Liver (tissue), 9 donors: ENCODE data around the gene PROZ. TPM values are rescaled to one million over a fixed set of nuclear protein-coding genes. Genes with fewer than 3 reads are reported as not detected.

Source experiments
- DNase-seq: peaks from one replicate; pipeline ENCODE4 v3.0.0-alpha.2; 2017; ENCODE audit warnings: low spot score
- H3K27ac ChIP-seq, 2 donors: one replicate each; pipeline ENCODE4 v1.7.0; 2013; ENCODE audit warnings: inconsistent platforms in 2 of 2, low read length in 2 of 2, control low read depth in 1 of 2, low read depth in 1 of 2, mild to moderate bottlenecking in 1 of 2
- H3K27me3 ChIP-seq, 4 donors: one replicate each; pipeline versions ENCODE4 v1.6.1 to v1.7.0; 2013; ENCODE audit warnings: low read length in 3 of 4, inconsistent platforms in 1 of 4, mild to moderate bottlenecking in 1 of 4, moderate library complexity in 1 of 4; ENCODE audit not compliant: control insufficient read depth in 4 of 4, insufficient read depth in 4 of 4
- H3K36me3 ChIP-seq, 4 donors: one replicate each; pipeline versions ENCODE4 v1.6.1 to v1.7.0; 2013; ENCODE audit warnings: low read length in 3 of 4, mild to moderate bottlenecking in 3 of 4, low read depth in 1 of 4, moderate library complexity in 1 of 4; ENCODE audit not compliant: control insufficient read depth in 4 of 4, insufficient read depth in 3 of 4
- H3K4me1 ChIP-seq, 4 donors: one replicate each; pipeline versions ENCODE4 v1.6.1 to v1.7.0; 2013; ENCODE audit warnings: low read length in 3 of 4, mild to moderate bottlenecking in 3 of 4, moderate library complexity in 1 of 4; ENCODE audit not compliant: control insufficient read depth in 4 of 4, insufficient read depth in 4 of 4
- H3K4me3 ChIP-seq, 3 donors: one replicate each; pipeline versions ENCODE4 v1.6.1 to v1.7.0; 2013; ENCODE audit warnings: low read length in 3 of 3, control low read depth in 1 of 3, low read depth in 1 of 3, mild to moderate bottlenecking in 1 of 3
- H3K9ac ChIP-seq, 2 donors: one replicate each; pipeline ENCODE4 v1.7.0; 2013; ENCODE audit warnings: low read length in 2 of 2, mild to moderate bottlenecking in 2 of 2, moderate library complexity in 2 of 2, control low read depth in 1 of 2, low read depth in 1 of 2
- H3K9me3 ChIP-seq, 4 donors: one replicate each; pipeline versions ENCODE4 v1.6.1 to v1.7.0; 2013; ENCODE audit warnings: low read length in 3 of 4; ENCODE audit not compliant: control insufficient read depth in 4 of 4
- ATF3 ChIP-seq: IDR thresholded peaks from 2 replicates; pipeline ENCODE4 v1.6.1; 2016; ENCODE audit warnings: antibody characterized with exemption
- EGR1 ChIP-seq, 2 donors: IDR thresholded peaks; 2 replicates each; pipeline ENCODE4 v1.6.1; 2016 to 2018; ENCODE audit warnings: antibody characterized with exemption in 2 of 2, low read depth in 2 of 2
- FOXA1 ChIP-seq: IDR thresholded peaks from 2 replicates; pipeline ENCODE4 v1.6.1; 2016; ENCODE audit warnings: antibody characterized with exemption
- FOXA2 ChIP-seq: IDR thresholded peaks from 2 replicates; pipeline ENCODE4 v1.6.1; 2016; ENCODE audit warnings: antibody characterized with exemption
- GABPA ChIP-seq, 2 donors: IDR thresholded peaks in 1 of 2; conservative IDR thresholded peaks in 1 of 2; 2 replicates each; pipeline ENCODE4 v1.6.1; 2016; ENCODE audit warnings: antibody characterized with exemption in 2 of 2, mild to moderate bottlenecking in 1 of 2, moderate library complexity in 1 of 2
- HNF4A ChIP-seq, 2 donors: conservative IDR thresholded peaks; 2 replicates each; pipeline ENCODE4 v1.6.1; 2016; ENCODE audit warnings: antibody characterized with exemption in 2 of 2, mild to moderate bottlenecking in 2 of 2
- HNF4G ChIP-seq: IDR thresholded peaks from 2 replicates; pipeline ENCODE4 v1.6.1; 2016; ENCODE audit warnings: antibody characterized with exemption
- RAD21 ChIP-seq, 2 donors: IDR thresholded peaks; 2 replicates each; pipeline ENCODE4 v1.6.1; 2016; ENCODE audit warnings: antibody characterized with exemption in 2 of 2, mild to moderate bottlenecking in 2 of 2
- RXRA ChIP-seq, 2 donors: IDR thresholded peaks; 2 replicates each; pipeline ENCODE4 v1.6.1; 2017 to 2018; ENCODE audit warnings: antibody characterized with exemption in 2 of 2, mild to moderate bottlenecking in 1 of 2
- SP1 ChIP-seq: IDR thresholded peaks from 2 replicates; pipeline ENCODE4 v1.6.1; 2018; ENCODE audit warnings: antibody characterized with exemption, mild to moderate bottlenecking
- TAF1 ChIP-seq: conservative IDR thresholded peaks from 2 replicates; pipeline ENCODE4 v1.6.1; 2016; ENCODE audit warnings: antibody characterized with exemption, mild to moderate bottlenecking
- YY1 ChIP-seq: IDR thresholded peaks from 2 replicates; pipeline ENCODE4 v1.6.1; 2016; ENCODE audit warnings: antibody characterized with exemption, mild to moderate bottlenecking
- WGBS: extraction: QIAGEN DNeasy Blood & Tissue Kit; methylation state at CpG from one replicate; pipeline ENCODE4 v1.1.7; 2013; 5-methylcytosine and 5-hydroxymethylcytosine counted together
- polyA plus RNA-seq, 2 donors: library from polyadenylated mRNA; stranded (reverse) in 1 of 2; unstranded in 1 of 2; fragments of 200-250 nt in 1 of 2; fragments of >200 nt in 1 of 2; fragmentation: Nextera tagmentation in 1 of 2; extraction: Ambion mirVana in 1 of 2; gene quantifications; one replicate each; pipeline versions ENCODE4 v1.2.1 to v1.2.3, GENCODE V29; 2013 to 2015
- total RNA-seq, 2 donors: library from RNA; depleted of rRNA; stranded (reverse); fragments of >200 nt; gene quantifications; one replicate each; pipeline ENCODE4 v1.2.3, GENCODE V29; 2014
- TF ChIP-seq, protein P1 (sequence below): IDR thresholded peaks from 2 replicates; pipeline ENCODE4 v1.6.1; 2016; ENCODE audit warnings: antibody characterized with exemption
- TF ChIP-seq, protein P2 (sequence below): IDR thresholded peaks from 2 replicates; pipeline ENCODE4 v1.6.1; 2016; ENCODE audit warnings: antibody characterized with exemption
- TF ChIP-seq, protein P3 (sequence below): fragments of 150-350 bp; IDR thresholded peaks from 2 replicates; pipeline ENCODE4 v1.5.1; 2017; ENCODE audit warnings: improper control_type of control experiment, low read depth, low read length; ENCODE audit not compliant: missing input control
- TF ChIP-seq, protein P4 (sequence below): IDR thresholded peaks from 2 replicates; pipeline ENCODE4 v1.6.1; 2016; ENCODE audit warnings: antibody characterized with exemption, mild to moderate bottlenecking
- donor health status: healthy.
- donor health status: healthy.
- donor health status: healthy.
- donor health status: healthy.
- donor health status: healthy.

Gene PROZ
- total and polyA plus RNA-seq, 4 donors, result 10.6 to 40.7 (median 30.3) TPM

- TF ChIP-seq, protein P1, sequence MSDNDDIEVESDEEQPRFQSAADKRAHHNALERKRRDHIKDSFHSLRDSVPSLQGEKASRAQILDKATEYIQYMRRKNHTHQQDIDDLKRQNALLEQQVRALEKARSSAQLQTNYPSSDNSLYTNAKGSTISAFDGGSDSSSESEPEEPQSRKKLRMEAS, result no peak
- TF ChIP-seq RAD21 (IDR thresholded peaks at IDR 0.05) (no peak), ATF3 (no peak), FOXA1 (no peak)
- TF ChIP-seq, protein P2, sequence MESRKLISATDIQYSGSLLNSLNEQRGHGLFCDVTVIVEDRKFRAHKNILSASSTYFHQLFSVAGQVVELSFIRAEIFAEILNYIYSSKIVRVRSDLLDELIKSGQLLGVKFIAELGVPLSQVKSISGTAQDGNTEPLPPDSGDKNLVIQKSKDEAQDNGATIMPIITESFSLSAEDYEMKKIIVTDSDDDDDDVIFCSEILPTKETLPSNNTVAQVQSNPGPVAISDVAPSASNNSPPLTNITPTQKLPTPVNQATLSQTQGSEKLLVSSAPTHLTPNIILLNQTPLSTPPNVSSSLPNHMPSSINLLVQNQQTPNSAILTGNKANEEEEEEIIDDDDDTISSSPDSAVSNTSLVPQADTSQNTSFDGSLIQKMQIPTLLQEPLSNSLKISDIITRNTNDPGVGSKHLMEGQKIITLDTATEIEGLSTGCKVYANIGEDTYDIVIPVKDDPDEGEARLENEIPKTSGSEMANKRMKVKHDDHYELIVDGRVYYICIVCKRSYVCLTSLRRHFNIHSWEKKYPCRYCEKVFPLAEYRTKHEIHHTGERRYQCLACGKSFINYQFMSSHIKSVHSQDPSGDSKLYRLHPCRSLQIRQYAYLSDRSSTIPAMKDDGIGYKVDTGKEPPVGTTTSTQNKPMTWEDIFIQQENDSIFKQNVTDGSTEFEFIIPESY, result no peak
Observed at GRCh38 chr13:113184568-113185440, 26.4 kb downstream of the PROZ start (continued).

DNA sequence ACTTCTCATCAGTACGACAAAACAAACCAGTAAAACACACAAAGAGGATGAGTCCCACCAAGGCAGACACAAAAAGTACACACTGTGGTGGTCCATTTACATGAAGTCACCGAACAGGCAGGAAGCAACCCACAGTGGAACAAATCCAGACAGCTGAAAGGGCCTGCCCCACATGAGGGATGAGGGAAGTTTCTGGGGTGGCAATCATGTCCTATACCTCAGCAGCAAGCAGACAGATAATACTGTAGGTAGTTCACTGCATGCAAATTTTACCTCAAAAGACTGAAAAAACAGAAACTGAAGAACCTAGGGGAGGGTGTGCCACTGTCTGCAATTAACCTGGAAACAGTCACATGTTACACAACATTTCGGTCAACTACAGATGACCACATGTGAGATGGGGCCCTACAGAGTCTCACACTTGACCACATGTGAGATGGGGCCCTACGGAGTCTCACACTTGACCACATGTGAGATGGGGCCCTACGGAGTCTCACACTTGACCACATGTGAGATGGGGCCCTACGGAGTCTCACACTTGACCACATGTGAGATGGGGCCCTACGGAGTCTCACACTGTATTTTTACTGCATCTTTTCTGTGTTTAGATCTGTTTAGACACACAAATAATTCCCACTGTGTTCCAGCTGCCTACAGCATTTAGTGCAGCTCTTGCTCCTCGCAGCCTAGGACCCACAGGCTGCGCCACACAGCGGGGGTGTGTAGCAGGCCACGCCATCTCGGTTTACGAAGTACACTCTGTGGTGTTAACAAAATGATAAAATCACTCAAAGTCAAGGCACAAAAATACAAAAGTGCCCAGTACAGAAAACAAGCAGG, 27.8 kb downstream of the PROZ start:
- WGBS, result 86% methylated on average over 13 of the region's 13 CpGs
- TF ChIP-seq FOXA2, result no peak
- TF ChIP-seq HNF4G, result no peak
- no peak for TF ChIP-seq YY1
- TF ChIP-seq TAF1, result no peak
- TF ChIP-seq, protein P1, result no peak
- TF ChIP-seq SP1, result no peak
- TF ChIP-seq, protein P3, sequence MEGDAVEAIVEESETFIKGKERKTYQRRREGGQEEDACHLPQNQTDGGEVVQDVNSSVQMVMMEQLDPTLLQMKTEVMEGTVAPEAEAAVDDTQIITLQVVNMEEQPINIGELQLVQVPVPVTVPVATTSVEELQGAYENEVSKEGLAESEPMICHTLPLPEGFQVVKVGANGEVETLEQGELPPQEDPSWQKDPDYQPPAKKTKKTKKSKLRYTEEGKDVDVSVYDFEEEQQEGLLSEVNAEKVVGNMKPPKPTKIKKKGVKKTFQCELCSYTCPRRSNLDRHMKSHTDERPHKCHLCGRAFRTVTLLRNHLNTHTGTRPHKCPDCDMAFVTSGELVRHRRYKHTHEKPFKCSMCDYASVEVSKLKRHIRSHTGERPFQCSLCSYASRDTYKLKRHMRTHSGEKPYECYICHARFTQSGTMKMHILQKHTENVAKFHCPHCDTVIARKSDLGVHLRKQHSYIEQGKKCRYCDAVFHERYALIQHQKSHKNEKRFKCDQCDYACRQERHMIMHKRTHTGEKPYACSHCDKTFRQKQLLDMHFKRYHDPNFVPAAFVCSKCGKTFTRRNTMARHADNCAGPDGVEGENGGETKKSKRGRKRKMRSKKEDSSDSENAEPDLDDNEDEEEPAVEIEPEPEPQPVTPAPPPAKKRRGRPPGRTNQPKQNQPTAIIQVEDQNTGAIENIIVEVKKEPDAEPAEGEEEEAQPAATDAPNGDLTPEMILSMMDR, result no peak
- peaks cover 0 to 5% (median 0%) of the 10 kb centered on the region in 4 donors for H3K4me1 ChIP-seq
- no peak for DNase-seq
- H3K36me3 ChIP-seq, result peaks cover 13 to 40% (median 26%) of the 10 kb centered on the region in 4 donors
- no peaks in the 10 kb centered on the region for H3K9me3 ChIP-seq
- H3K9ac ChIP-seq, result no peak overlapping the region
- H3K4me3 ChIP-seq, result no peak overlapping the region
- no peak overlapping the region for H3K27ac ChIP-seq
- H3K27me3 ChIP-seq, result no peaks in the 10 kb centered on the region

DNA sequence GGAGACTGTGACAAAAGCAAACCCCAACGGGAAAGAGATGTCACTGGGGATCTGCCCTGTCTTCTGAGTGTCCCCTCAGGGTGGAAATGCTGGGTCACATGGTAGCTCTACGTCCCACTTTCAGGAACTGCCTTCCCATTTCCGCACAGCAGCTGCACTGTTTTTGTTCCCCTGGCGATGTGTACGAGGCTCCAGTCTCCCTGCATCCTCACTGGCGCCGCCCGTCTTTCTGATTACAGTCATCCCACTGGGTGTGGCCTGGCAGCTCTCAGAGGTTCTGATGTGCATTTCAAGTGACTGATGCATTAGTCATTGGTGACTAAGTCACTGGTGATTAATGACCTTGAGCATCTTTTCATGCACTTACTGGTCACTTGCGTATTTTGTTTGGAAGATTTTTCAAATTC, 28.8 kb downstream of the PROZ start:
- Histone ChIP-seq H3K27ac (no peak overlapping the region), H3K4me1 (peaks cover 0 to 5% (median 0%) of the 10 kb centered on the region in 4 donors), H3K9ac (no peak overlapping the region), H3K4me3 (no peak overlapping the region), H3K36me3 (peaks cover 7 to 38% (median 24%) of the 10 kb centered on the region in 4 donors), H3K9me3 (no peaks in the 10 kb centered on the region), H3K27me3 (no peaks in the 10 kb centered on the region)
- WGBS, result 89% methylated on average over 9 of the region's 9 CpGs
- TF ChIP-seq HNF4A (conservative IDR thresholded peaks at IDR 0.05) (no peak), TAF1 (no peak), EGR1 (IDR thresholded peaks at IDR 0.05; ENCODE audit: low read depth in 2 of 2) (no peak), SP1 (no peak), RAD21 (IDR thresholded peaks at IDR 0.05) (no peak), RXRA (IDR thresholded peaks at IDR 0.05) (no peak), ATF3 (no peak), HNF4G (no peak), GABPA (IDR thresholded peaks at IDR 0.05 in 1 of 2, conservative IDR thresholded peaks at IDR 0.05 in 1 of 2) (no peak)
- TF ChIP-seq, protein P4, sequence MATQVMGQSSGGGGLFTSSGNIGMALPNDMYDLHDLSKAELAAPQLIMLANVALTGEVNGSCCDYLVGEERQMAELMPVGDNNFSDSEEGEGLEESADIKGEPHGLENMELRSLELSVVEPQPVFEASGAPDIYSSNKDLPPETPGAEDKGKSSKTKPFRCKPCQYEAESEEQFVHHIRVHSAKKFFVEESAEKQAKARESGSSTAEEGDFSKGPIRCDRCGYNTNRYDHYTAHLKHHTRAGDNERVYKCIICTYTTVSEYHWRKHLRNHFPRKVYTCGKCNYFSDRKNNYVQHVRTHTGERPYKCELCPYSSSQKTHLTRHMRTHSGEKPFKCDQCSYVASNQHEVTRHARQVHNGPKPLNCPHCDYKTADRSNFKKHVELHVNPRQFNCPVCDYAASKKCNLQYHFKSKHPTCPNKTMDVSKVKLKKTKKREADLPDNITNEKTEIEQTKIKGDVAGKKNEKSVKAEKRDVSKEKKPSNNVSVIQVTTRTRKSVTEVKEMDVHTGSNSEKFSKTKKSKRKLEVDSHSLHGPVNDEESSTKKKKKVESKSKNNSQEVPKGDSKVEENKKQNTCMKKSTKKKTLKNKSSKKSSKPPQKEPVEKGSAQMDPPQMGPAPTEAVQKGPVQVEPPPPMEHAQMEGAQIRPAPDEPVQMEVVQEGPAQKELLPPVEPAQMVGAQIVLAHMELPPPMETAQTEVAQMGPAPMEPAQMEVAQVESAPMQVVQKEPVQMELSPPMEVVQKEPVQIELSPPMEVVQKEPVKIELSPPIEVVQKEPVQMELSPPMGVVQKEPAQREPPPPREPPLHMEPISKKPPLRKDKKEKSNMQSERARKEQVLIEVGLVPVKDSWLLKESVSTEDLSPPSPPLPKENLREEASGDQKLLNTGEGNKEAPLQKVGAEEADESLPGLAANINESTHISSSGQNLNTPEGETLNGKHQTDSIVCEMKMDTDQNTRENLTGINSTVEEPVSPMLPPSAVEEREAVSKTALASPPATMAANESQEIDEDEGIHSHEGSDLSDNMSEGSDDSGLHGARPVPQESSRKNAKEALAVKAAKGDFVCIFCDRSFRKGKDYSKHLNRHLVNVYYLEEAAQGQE, result no peak
- TF ChIP-seq, protein P2, result no peak
- DNase-seq, result no peak
